Ascending aorta (tissue), 2 donors: ENCODE measurements around the gene SMIM35. TPM values are rescaled to one million over a fixed set of nuclear protein-coding genes. Genes with fewer than 3 reads are reported as not detected.

Experiments used
- DNase-seq, 2 donors: peaks; one replicate each; pipeline ENCODE4 v3.0.0-alpha.2; 2019; ENCODE audit warnings: low spot score in 2 of 2
- H3K27ac ChIP-seq, 2 donors: fragments of 200-600 bp; sonication (generic); one replicate each; pipeline ENCODE4 v1.5.1; 2016 to 2017; ENCODE audit warnings: mild to moderate bottlenecking in 1 of 2
- H3K27me3 ChIP-seq: fragments of 200-600 bp; sonication (generic); one replicate; pipeline ENCODE4 v1.5.1; 2017
- H3K36me3 ChIP-seq, 2 donors: fragments of 200-600 bp; sonication (generic); one replicate each; pipeline ENCODE4 v1.5.1; 2016
- H3K4me1 ChIP-seq, 2 donors: fragments of 200-600 bp; sonication (generic); one replicate each; pipeline ENCODE4 v1.5.1; 2016 to 2017; ENCODE audit warnings: mild to moderate bottlenecking in 1 of 2
- H3K4me3 ChIP-seq, 2 donors: fragments of 200-600 bp; sonication (generic); one replicate each; pipeline ENCODE4 v1.5.1; 2016 to 2017; ENCODE audit warnings: mild to moderate bottlenecking in 1 of 2
- H3K9me3 ChIP-seq, 2 donors: fragments of 200-600 bp; sonication (generic); one replicate each; pipeline ENCODE4 v1.5.1; 2016
- CTCF ChIP-seq, 3 experiments: fragments of 200-600 bp in 2 of 3; fragments of 450-650 bp in 1 of 3; sonication (generic) in 2 of 3; IDR thresholded peaks; one replicate each; pipeline ENCODE4 v1.5.1; 2016 to 2019; ENCODE audit warnings: antibody characterized with exemption in 3 of 3, mild to moderate bottlenecking in 1 of 3, moderate library complexity in 1 of 3
- intact Hi-C: fragments of 100-400 bp; cut with DNase I; formaldehyde crosslinking; loops from one replicate; pipeline ENCODE4 v1.15.1; 2023
- total RNA-seq: library from RNA; depleted of rRNA; stranded (reverse); fragments of >200 nt; gene quantifications from one replicate; pipeline ENCODE4 v1.1.0, GENCODE V29; 2016

The SMIM35 gene
- total RNA-seq, 1 donor from 2014 or later: not detected

GRCh38 chr11:118051611-118052461 lies 34.9 kb downstream of the SMIM35 start:
- H3K9me3 ChIP-seq: no peaks in the 10 kb centered on the region
- DNase-seq: peak in 1 of 2 donors; percentile 53
- H3K4me3 ChIP-seq: no peak overlapping the region
- intact Hi-C loops: loop anchor here (2.0 kb wide), 1 partner anchor 207 kb away; no protein-coding TSS in a partner anchor
- no peaks in the 10 kb centered on the region for H3K27me3 ChIP-seq
- no peaks in the 10 kb centered on the region for H3K4me1 ChIP-seq
- no peaks in the 10 kb centered on the region for H3K36me3 ChIP-seq
- no peak for TF ChIP-seq CTCF (IDR thresholded peaks at IDR 0.05)
- no peak overlapping the region for H3K27ac ChIP-seq

GRCh38 chr11:118051136-118051610 lies 35.6 kb downstream of the SMIM35 start:
- Histone ChIP-seq H3K36me3 (no peaks in the 10 kb centered on the region), H3K9me3 (no peaks in the 10 kb centered on the region), H3K4me1 (no peaks in the 10 kb centered on the region), H3K4me3 (no peak overlapping the region), H3K27me3 (no peaks in the 10 kb centered on the region), H3K27ac (no peak overlapping the region)
- no peak for TF ChIP-seq CTCF (IDR thresholded peaks at IDR 0.05)
- intact Hi-C loops: no loop called here
- no peak for DNase-seq

GRCh38 chr11:118050208-118050891 lies 36.4 kb downstream of the SMIM35 start:
- intact Hi-C loops: no loop called here
- no peaks in the 10 kb centered on the region for H3K27me3 ChIP-seq
- DNase-seq: no peak

GRCh38 chr11:118049771-118050170 lies 37.0 kb downstream of the SMIM35 start:
- no peaks in the 10 kb centered on the region for H3K4me1 ChIP-seq
- intact Hi-C loops: no loop called here
- no peak overlapping the region for H3K4me3 ChIP-seq
- H3K27me3 ChIP-seq: no peaks in the 10 kb centered on the region
- TF ChIP-seq CTCF (IDR thresholded peaks at IDR 0.05): no peak
- H3K36me3 ChIP-seq: no peaks in the 10 kb centered on the region
- no peaks in the 10 kb centered on the region for H3K9me3 ChIP-seq
- no peak for DNase-seq
- H3K27ac ChIP-seq: no peak overlapping the region

More at GRCh38 chr11:118050208-118050891, 36.4 kb downstream of the SMIM35 start:
- Histone ChIP-seq H3K36me3 (no peaks in the 10 kb centered on the region), H3K27ac (no peak overlapping the region), H3K4me1 (no peaks in the 10 kb centered on the region), H3K4me3 (no peak overlapping the region), H3K9me3 (no peaks in the 10 kb centered on the region)
- TF ChIP-seq CTCF (IDR thresholded peaks at IDR 0.05): no peak

GRCh38 chr11:118048472-118049370 lies 38.0 kb downstream of the SMIM35 start:
- intact Hi-C loops: no loop called here
- Histone ChIP-seq H3K27ac (no peak overlapping the region), H3K4me1 (no peaks in the 10 kb centered on the region), H3K4me3 (no peak overlapping the region), H3K36me3 (no peaks in the 10 kb centered on the region), H3K27me3 (no peaks in the 10 kb centered on the region), H3K9me3 (no peaks in the 10 kb centered on the region)
- no peak for TF ChIP-seq CTCF (IDR thresholded peaks at IDR 0.05)
- DNase-seq: no peak
